NCI-H226 (cell line): ENCODE results near the gene ATP6V0D1.
A peak's percentile ranks its signal among the peaks of the same experiment; 100 is the strongest.
"Not testable (repeated sequence)": the region's sequence is repeated elsewhere in the genome, so short reads cannot be mapped to it uniquely, and the experiment has no call there.

Experiments
- DNase-seq: peaks from one replicate; pipeline ENCODE4 v3.0.0-alpha.2; 2015

ATP6V0D1 gene

GRCh38 chr16:67480833-67481560 is at the start of gene ATP6V0D1:
ATP6V0D1 (minus strand) TSS chr16:67481157; CDS start chr16:67481086, 71 bp downstream.
- DNase-seq: peak; percentile 92

GRCh38 chr16:67530013-67530939 is 49.3 kb upstream of the ATP6V0D1 start:
- DNase-seq: peak; percentile 91

- no peak for DNase-seq
These were observed 48.6 kb upstream of the ATP6V0D1 start for GRCh38 chr16:67529582-67530012.

GRCh38 chr16:67528870-67529581 is 48.1 kb upstream of the ATP6V0D1 start:
- DNase-seq: peak; percentile 60

GRCh38 chr16:67528222-67528869 is 47.4 kb upstream of the ATP6V0D1 start, which contains the start of gene RIPOR1:
RIPOR1 (plus strand) TSS chr16:67528829; CDS start chr16:67538447, 9,618 bp downstream.
- peak; percentile 67 for DNase-seq

GRCh38 chr16:67526149-67526791 is 45.3 kb upstream of the ATP6V0D1 start:
- DNase-seq: peak; percentile 99

- peak; percentile 68 for DNase-seq
These were observed 44.4 kb upstream of the ATP6V0D1 start for GRCh38 chr16:67525176-67525860.

- DNase-seq: peak; percentile 87
These were observed 40.3 kb upstream of the ATP6V0D1 start for GRCh38 chr16:67521095-67521804.

- DNase-seq: no peak
These were observed 38.3 kb upstream of the ATP6V0D1 start for GRCh38 chr16:67519242-67519641.

GRCh38 chr16:67518676-67519075 is 37.7 kb upstream of the ATP6V0D1 start:
- DNase-seq: no peak

- peak; percentile 77 for DNase-seq
These were observed 36.9 kb upstream of the ATP6V0D1 start for GRCh38 chr16:67517661-67518423.

GRCh38 chr16:67517155-67517445 is 36.1 kb upstream of the ATP6V0D1 start:
- DNase-seq: no peak

- DNase-seq: peak; percentile 88
These were observed 35.6 kb upstream of the ATP6V0D1 start for GRCh38 chr16:67516296-67517154.

- DNase-seq: peak; percentile 67
These were observed 33.4 kb upstream of the ATP6V0D1 start for GRCh38 chr16:67514382-67514828.

- not testable (repeated sequence) for DNase-seq
These were observed 32.9 kb upstream of the ATP6V0D1 start for GRCh38 chr16:67513892-67514291.

- no peak for DNase-seq
These were observed 28.1 kb upstream of the ATP6V0D1 start for GRCh38 chr16:67509016-67509415.

GRCh38 chr16:67506468-67506867 is 25.5 kb upstream of the ATP6V0D1 start:
- no peak for DNase-seq
